ENCODE results near the gene EFCAB12. TPM values are rescaled to one million over a fixed set of nuclear protein-coding genes. Genes with fewer than 3 reads are reported as not detected.

EFCAB12 gene
- total and polyA plus RNA-seq, 2 of the 8 experiments (the other 6 are each of a cell fraction or from before 2014, with no cell fraction given): 0.60 to 0.99 TPM

- ChIA-PET POLR2A (ENCODE audit: partially characterized antibody) (interaction anchor here (0.9 to 1.2 kb wide), 2 partner anchors 9 to 17 kb away, joined by 3 read pairs; no protein-coding TSS in a partner anchor), CTCF (ENCODE audit: partially characterized antibody) (interaction anchor here (0.7 to 3.5 kb wide), 4 partner anchors 9 to 59 kb away, joined by 3 to 16 read pairs (median 10); no protein-coding TSS in a partner anchor)
- no peak overlapping the region for H4K5ac ChIP-seq (ENCODE audit: insufficient read length, low read depth, low read length)
- H4K91ac ChIP-seq (replicated peaks; ENCODE audit: insufficient read length, low read length): no peak overlapping the region
- H3K4me2 ChIP-seq (ENCODE audit: insufficient read depth in 1 of 2, low read depth in 2 of 2, low read length in 2 of 2): no peak overlapping the region
- H2BK5ac ChIP-seq (ENCODE audit: low read depth, low read length): no peak overlapping the region
- no peak overlapping the region for H4K8ac ChIP-seq (ENCODE audit: extremely low read depth, insufficient read depth, low read length)
- H2AK5ac ChIP-seq (ENCODE audit: low read depth, low read length): no peak overlapping the region
- H3K27ac ChIP-seq (ENCODE audit: low read depth, low read length): no peak overlapping the region
- no peak for FAIRE-seq
- no peak overlapping the region for H3K4ac ChIP-seq (replicated peaks; ENCODE audit: insufficient read length, low read depth, low read length)
- H3K27me3 ChIP-seq (replicated peaks in 1 of 4; ENCODE audit: control insufficient read depth in 3 of 4, extremely low read depth in 1 of 4, insufficient read depth in 3 of 4, low read length in 3 of 4): no peaks in the 10 kb centered on the region; a peak in 1 of 7 replicates
- no peak overlapping the region for H2BK20ac ChIP-seq (ENCODE audit: low read length)
- no peak overlapping the region; the same call in 1 of the 2 replicates for H2BK12ac ChIP-seq (ENCODE audit: low read depth, low read length)
- H2BK120ac ChIP-seq (replicated peaks; ENCODE audit: low read depth, low read length): no peak overlapping the region
- no peak overlapping the region for H3K18ac ChIP-seq (ENCODE audit: extremely low read depth, low read length)
- no peak overlapping the region for H3K4me3 ChIP-seq (ENCODE audit: extremely low read depth in 1 of 4, insufficient read depth in 2 of 4, low read depth in 3 of 4, low read length in 4 of 4)
- no peak overlapping the region for H3K23ac ChIP-seq (ENCODE audit: insufficient read length)
- H3K9ac ChIP-seq (replicated peaks in 1 of 4; ENCODE audit: extremely low read depth in 1 of 4, low read depth in 3 of 4, low read length in 3 of 4): no peak overlapping the region
- H3K79me2 ChIP-seq (ENCODE audit: control insufficient read depth in 1 of 2, insufficient read depth in 2 of 2, low read length in 2 of 2): no peaks in the 10 kb centered on the region
- 87% methylated on average over 17 of the region's 17 CpGs; no CpG with 5 or more reads in 1 of the 2 experiments for WGBS, 2 experiments (ENCODE audit: extremely low coverage in 1 of 2, insufficient coverage in 1 of 2, insufficient read length in 1 of 2, insufficient replicate concordance in 2 of 2, low coverage in 1 of 2, low lambda C conversion rate in 2 of 2, missing lambda C conversion rate in 1 of 2)
- H3K79me1 ChIP-seq (ENCODE audit: low read depth, low read length): no peaks in the 10 kb centered on the region
- no peaks in the 10 kb centered on the region for H3K4me1 ChIP-seq (replicated peaks in 1 of 4; ENCODE audit: control insufficient read depth in 3 of 4, insufficient read depth in 4 of 4, low read length in 3 of 4)
- no peaks in the 10 kb centered on the region; a peak in 1 of 8 replicates for H3K36me3 ChIP-seq (ENCODE audit: control insufficient read depth in 2 of 4, insufficient read depth in 4 of 4, low read length in 3 of 4)
- H4K20me1 ChIP-seq (replicated peaks in 1 of 2; ENCODE audit: control insufficient read depth in 1 of 2, insufficient read depth in 2 of 2, low read length in 2 of 2): peaks cover 0 to 3% of the 10 kb centered on the region in 2 experiments
- no peaks in the 10 kb centered on the region for H3K9me3 ChIP-seq (ENCODE audit: insufficient read depth in 2 of 2, low read depth in 1 of 2, low read length in 1 of 2)
- H3K23me2 ChIP-seq (ENCODE audit: low read depth, low read length): no peaks in the 10 kb centered on the region; the same call in 1 of the 2 replicates
- H2BK15ac ChIP-seq (ENCODE audit: low read length): no peak overlapping the region
- no peak overlapping the region for H3K14ac ChIP-seq (ENCODE audit: insufficient read length)
- H2AFZ ChIP-seq (ENCODE audit: low read length): no peak overlapping the region
- DNase-seq (ENCODE audit: low read depth in 1 of 2, low spot score in 2 of 2): no peak
- H3K56ac ChIP-seq (replicated peaks; ENCODE audit: insufficient read length, low read depth, low read length): no peak overlapping the region
- no peak for TF ChIP-seq KDM4A (IDR thresholded peaks at IDR 0.05; ENCODE audit: low read depth, low read length, severe bottlenecking)
- no peak for TF ChIP-seq HDAC6 (IDR thresholded peaks at IDR 0.05; ENCODE audit: low read depth, low read length)
- TF ChIP-seq EZH2 (IDR thresholded peaks at IDR 0.05; ENCODE audit: low read depth, low read length, severe bottlenecking): no peak
- TF ChIP-seq CREB1 (IDR thresholded peaks at IDR 0.05): no peak
- no peak for TF ChIP-seq SIN3A (conservative IDR thresholded peaks at IDR 0.05 in 1 of 2, IDR thresholded peaks at IDR 0.05 in 1 of 2; ENCODE audit: low read depth in 1 of 2, low read length in 2 of 2)
- no peak for TF ChIP-seq KDM5A (IDR thresholded peaks at IDR 0.05; ENCODE audit: low read length)
- no peak for TF ChIP-seq USF2 (IDR thresholded peaks at IDR 0.05; ENCODE audit: low read length)
- TF ChIP-seq SIX5 (IDR thresholded peaks at IDR 0.05; ENCODE audit: low read depth, low read length): no peak
- TF ChIP-seq POLR2A (IDR thresholded peaks at IDR 0.05; ENCODE audit: control extremely low read depth in 1 of 2, low read depth in 2 of 2, low read length in 2 of 2): no peak
- TF ChIP-seq NRF1 (IDR thresholded peaks at IDR 0.05; ENCODE audit: low read depth, low read length): no peak
- no peak for TF ChIP-seq CTCF (IDR thresholded peaks at IDR 0.05; ENCODE audit: control extremely low read depth in 1 of 3, insufficient read depth in 1 of 3, low read depth in 1 of 3, low read length in 3 of 3)
These were observed 17.5 kb downstream of the EFCAB12 start for GRCh38 chr3:129410971-129411370.

Data from H1 (cell line).